ENCODE data around the gene PDE3B.

The PDE3B gene

DNA sequence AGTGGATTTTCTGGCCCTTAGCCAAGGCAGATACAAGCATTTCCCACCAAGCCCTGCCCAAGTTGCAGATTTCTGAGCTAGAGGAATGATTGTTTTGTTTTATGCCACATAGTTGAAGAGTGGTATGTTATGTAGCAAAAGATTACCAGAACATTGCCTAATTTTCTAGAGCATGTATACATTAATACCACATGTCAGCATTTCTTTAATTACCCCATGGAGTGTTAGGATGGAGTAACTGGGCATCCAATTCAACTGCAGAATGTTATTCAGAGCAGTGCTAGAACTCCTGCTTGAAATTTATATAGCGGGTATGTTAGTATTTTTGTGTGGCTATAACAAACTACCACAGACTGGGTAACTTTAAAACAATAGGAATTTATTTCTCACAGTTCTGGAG is 272.8 kb downstream of the PDE3B start:
- no peak for DNase-seq
